Breast epithelium (tissue), 3 donors: ENCODE data around the gene TMEM131.
"Not testable (repeated sequence)": the region's sequence is repeated elsewhere in the genome, so short reads cannot be mapped to it uniquely, and the experiment has no call there.

ENCODE experiments used
- POLR2A ChIP-seq: fragments of 450-650 bp; IDR thresholded peaks from one replicate; pipeline ENCODE4 v1.6.1; 2016; ENCODE audit warnings: antibody characterized with exemption, mild to moderate bottlenecking, moderate library complexity
- POLR2AphosphoS5 ChIP-seq, 3 donors: sonication (generic); formaldehyde crosslinking; IDR thresholded peaks; one replicate each; pipeline ENCODE4 v1.6.1; 2017; ENCODE audit warnings: antibody characterized with exemption in 3 of 3
- TF ChIP-seq, protein P1 (sequence below), 3 donors: fragments of 450-650 bp; IDR thresholded peaks; one replicate each; pipeline ENCODE4 v1.5.1; 2016 to 2017; ENCODE audit warnings: antibody characterized with exemption in 3 of 3, mild to moderate bottlenecking in 3 of 3, moderate library complexity in 3 of 3

DNA sequence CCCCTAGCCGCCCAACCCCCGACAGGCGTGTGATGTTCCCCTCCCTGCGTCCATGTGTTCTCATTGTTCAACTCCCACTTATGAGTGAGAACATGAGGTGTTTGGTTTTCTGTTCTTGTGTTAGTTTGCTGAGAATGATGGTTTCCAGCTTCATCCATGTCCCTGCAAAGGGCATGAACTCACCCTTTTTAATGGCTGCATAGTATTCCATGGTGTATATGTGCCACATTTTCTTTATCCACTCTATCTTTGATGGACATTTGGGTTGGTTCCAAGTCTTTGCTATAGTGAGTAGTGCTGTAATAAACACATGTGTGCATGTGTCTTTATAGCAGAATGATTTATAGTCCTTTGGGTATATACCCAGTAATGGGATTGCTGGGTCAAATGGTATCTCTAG, 102.7 kb downstream of the TMEM131 start:
- TF ChIP-seq, protein P1, sequence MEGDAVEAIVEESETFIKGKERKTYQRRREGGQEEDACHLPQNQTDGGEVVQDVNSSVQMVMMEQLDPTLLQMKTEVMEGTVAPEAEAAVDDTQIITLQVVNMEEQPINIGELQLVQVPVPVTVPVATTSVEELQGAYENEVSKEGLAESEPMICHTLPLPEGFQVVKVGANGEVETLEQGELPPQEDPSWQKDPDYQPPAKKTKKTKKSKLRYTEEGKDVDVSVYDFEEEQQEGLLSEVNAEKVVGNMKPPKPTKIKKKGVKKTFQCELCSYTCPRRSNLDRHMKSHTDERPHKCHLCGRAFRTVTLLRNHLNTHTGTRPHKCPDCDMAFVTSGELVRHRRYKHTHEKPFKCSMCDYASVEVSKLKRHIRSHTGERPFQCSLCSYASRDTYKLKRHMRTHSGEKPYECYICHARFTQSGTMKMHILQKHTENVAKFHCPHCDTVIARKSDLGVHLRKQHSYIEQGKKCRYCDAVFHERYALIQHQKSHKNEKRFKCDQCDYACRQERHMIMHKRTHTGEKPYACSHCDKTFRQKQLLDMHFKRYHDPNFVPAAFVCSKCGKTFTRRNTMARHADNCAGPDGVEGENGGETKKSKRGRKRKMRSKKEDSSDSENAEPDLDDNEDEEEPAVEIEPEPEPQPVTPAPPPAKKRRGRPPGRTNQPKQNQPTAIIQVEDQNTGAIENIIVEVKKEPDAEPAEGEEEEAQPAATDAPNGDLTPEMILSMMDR (IDR thresholded peaks at IDR 0.05) = not testable (repeated sequence)
- not testable (repeated sequence) for TF ChIP-seq POLR2AphosphoS5 (IDR thresholded peaks at IDR 0.05); POLR2A
